Epidermal melanocyte (primary cell): ENCODE results near the gene TMEM217.

ENCODE experiments used
- DNase-seq: peaks from one replicate; pipeline ENCODE4 v3.0.0; 2011; ENCODE audit warnings: low spot score; ENCODE audit not compliant: insufficient read length

TMEM217 gene

GRCh38 chr6:37169496-37170272 lies 88.3 kb downstream of the TMEM217 start, which contains the start of gene PIM1:
Gene PIM1 (plus strand): TSS chr6:37170152. CDS start chr6:37170576, 424 bp downstream.
- peak; percentile 96 for DNase-seq

- peak; percentile 67 for DNase-seq
Measured at GRCh38 chr6:37168811-37169495, 89.0 kb downstream of the TMEM217 start.

- no peak for DNase-seq
Measured at GRCh38 chr6:37168163-37168758, 89.7 kb downstream of the TMEM217 start.

- no peak for DNase-seq
Measured at GRCh38 chr6:37162740-37163139, 95.2 kb downstream of the TMEM217 start.
